Ovary (tissue), 9 donors: ENCODE data around the gene MAML2. TPM values are rescaled to one million over a fixed set of nuclear protein-coding genes. Genes with fewer than 3 reads are reported as not detected.

Experiments
- DNase-seq, 5 donors: peaks; one replicate each; pipeline ENCODE4 v3.0.0-alpha.2; 2019 to 2020
- H3K27ac ChIP-seq, 2 donors: fragments of 200-600 bp; one replicate each; pipeline versions ENCODE4 v1.5.1 to v1.8.0; 2019 to 2022
- H3K27me3 ChIP-seq: fragments of 200-600 bp; one replicate; pipeline ENCODE4 v1.8.0; 2022
- H3K36me3 ChIP-seq: fragments of 200-600 bp; sonication (generic); one replicate; pipeline ENCODE4 v1.5.1; 2019
- H3K4me1 ChIP-seq: one replicate; pipeline ENCODE4 v1.8.1; 2013; ENCODE audit warnings: mild to moderate bottlenecking, moderate library complexity; ENCODE audit not compliant: insufficient read depth
- H3K4me3 ChIP-seq: fragments of 200-600 bp; sonication (generic); one replicate; pipeline ENCODE4 v1.5.1; 2017
- H3K9me3 ChIP-seq, 2 donors: fragments of 200-600 bp in 1 of 2; sonication (generic) in 1 of 2; one replicate each; pipeline versions ENCODE4 v1.5.1 to v1.8.1; 2013 to 2019; ENCODE audit warnings: mild to moderate bottlenecking in 1 of 2, moderate library complexity in 1 of 2
- CTCF ChIP-seq, 3 donors: fragments of 450-650 bp in 2 of 3; fragments of 200-600 bp in 1 of 3; IDR thresholded peaks; one replicate each; pipeline versions ENCODE4 v1.5.1 to v1.8.0; 2016 to 2022; ENCODE audit warnings: antibody characterized with exemption in 3 of 3, mild to moderate bottlenecking in 1 of 3
- EP300 ChIP-seq: sonication (generic); formaldehyde crosslinking; IDR thresholded peaks from one replicate; pipeline ENCODE4 v1.6.1; 2017; ENCODE audit warnings: antibody characterized with exemption
- POLR2A ChIP-seq: fragments of 450-650 bp; IDR thresholded peaks from one replicate; pipeline ENCODE4 v1.6.1; 2017; ENCODE audit warnings: antibody characterized with exemption, mild to moderate bottlenecking, moderate library complexity
- WGBS, 3 donors: extraction: QIAGEN DNeasy Blood & Tissue Kit in 1 of 3; methylation state at CpG; one replicate each; pipeline versions ENCODE4 v1.1.5 to v1.1.7; 2013 to 2017; 5-methylcytosine and 5-hydroxymethylcytosine counted together
- intact Hi-C, 4 donors: fragments of 100-400 bp; cut with DNase I; formaldehyde crosslinking; loops; one replicate each; pipeline versions ENCODE4 v1.11.0 to v1.15.1; 2022 to 2023
- polyA plus RNA-seq, 2 donors: library from polyadenylated mRNA; stranded (reverse); fragments of 200-250 nt in 1 of 2; fragments of 350-450 nt in 1 of 2; fragmentation: Illumina TruSeq in 1 of 2; extraction: RNeasy Lipid Tissue Mini Kit (QIAGEN cat#74804) in 1 of 2; gene quantifications; one replicate each; pipeline ENCODE4 v1.2.3, GENCODE V29; 2013 to 2014
- total RNA-seq, 7 donors: library from RNA; depleted of rRNA in 2 of 7; stranded (reverse); fragments of >200 nt in 2 of 7; fragmentation: NEBNext Ultra II Directional in 3 of 7; extraction: Animal tissue kit (Norgen Biotek cat#: 25700) in 3 of 7; gene quantifications; one replicate each; pipeline versions ENCODE4 v1.1.0 to v1.2.4, GENCODE V29; 2016 to 2023
- donor health status: DM: no; HTN: no; CAD: no; lungs with moderate emphysema.
- donor health status: DM: no; HTN: no; CAD: no.
- donor health status: Bipolar disorder and iron deficiency.
- donor health status: DM: yes; HTN: yes; CAD: no.
- donor health status: DM: no; HTN: no; CAD: no.
- donor health status: DM: yes; HTN: yes; CAD: no.

The MAML2 gene
- total and polyA plus RNA-seq, 9 donors, result 7.3 to 17.5 (median 14.6) TPM

DNA sequence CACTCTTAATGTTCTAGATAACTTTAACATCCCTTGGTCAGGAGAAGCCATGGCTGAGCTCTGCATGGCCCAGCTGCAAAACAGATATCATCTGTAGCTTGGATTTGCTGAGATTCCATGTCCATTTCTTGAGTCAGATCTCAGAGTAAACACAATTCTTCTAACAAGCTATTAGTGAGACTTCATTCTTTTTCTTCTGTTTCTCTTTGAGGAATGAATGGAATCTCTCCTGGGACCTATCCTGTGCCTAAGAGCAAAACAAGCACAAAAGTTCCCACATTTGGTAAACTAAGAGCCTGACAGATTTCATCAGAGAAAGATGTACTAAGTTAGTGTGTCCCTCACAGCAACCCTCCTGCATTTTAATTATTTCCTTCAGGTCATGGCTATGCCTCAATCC lies 142.8 kb downstream of the MAML2 start:
- peaks cover 10% of the 10 kb centered on the region for H3K4me1 ChIP-seq
- TF ChIP-seq POLR2A, result no peak
- no peak for TF ChIP-seq EP300
- no peak for TF ChIP-seq CTCF (IDR thresholded peaks at IDR 0.05)
- H3K4me3 ChIP-seq, result no peak overlapping the region
- no peaks in the 10 kb centered on the region for H3K9me3 ChIP-seq
- DNase-seq, result no peak
- no peak overlapping the region for H3K27ac ChIP-seq
- no peaks in the 10 kb centered on the region for H3K36me3 ChIP-seq
- no peaks in the 10 kb centered on the region for H3K27me3 ChIP-seq
- intact Hi-C loops, result no loop called here

DNA sequence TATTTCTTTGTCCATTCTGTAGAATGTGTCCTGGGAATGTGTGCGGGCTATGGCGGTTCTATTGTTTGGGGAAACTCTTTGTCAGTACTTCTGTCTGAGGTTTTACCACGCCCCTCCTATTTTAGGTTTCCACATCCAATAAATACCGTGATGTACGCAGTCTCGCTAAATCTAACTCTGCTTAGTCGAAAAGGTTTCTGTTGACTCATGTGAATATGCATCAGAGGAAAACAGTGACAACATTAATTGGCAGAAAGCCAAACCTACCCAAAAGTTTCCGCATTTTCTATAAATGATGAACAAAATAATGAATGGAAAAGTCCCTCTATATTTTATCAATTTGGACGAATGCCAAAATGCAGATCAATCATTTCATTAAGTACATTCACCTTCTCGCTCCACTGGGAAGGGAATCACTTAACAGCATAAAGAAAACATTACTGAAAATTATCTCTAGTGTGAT lies 143.4 kb downstream of the MAML2 start:
- Histone ChIP-seq H3K36me3 (no peaks in the 10 kb centered on the region), H3K4me1 (peaks cover 10% of the 10 kb centered on the region), H3K27me3 (no peaks in the 10 kb centered on the region), H3K4me3 (no peak overlapping the region), H3K27ac (no peak overlapping the region), H3K9me3 (no peaks in the 10 kb centered on the region)
- 75 to 77% (median 77%) methylated on average over 10 of the region's 10 CpGs for WGBS, 3 donors
- TF ChIP-seq POLR2A (no peak), EP300 (no peak), CTCF (IDR thresholded peaks at IDR 0.05) (no peak)
- no peak for DNase-seq
- intact Hi-C loops, result no loop called here

GRCh38 chr11:96197801-96198701 lies 144.9 kb downstream of the MAML2 start:
- H3K9me3 ChIP-seq, result no peaks in the 10 kb centered on the region
- H3K27me3 ChIP-seq, result no peaks in the 10 kb centered on the region
- intact Hi-C loops, result no loop called here
- H3K27ac ChIP-seq, result no peak overlapping the region
- WGBS, 3 donors, result 95 to 98% (median 97%) methylated on average over 4 of the region's 4 CpGs
- H3K4me1 ChIP-seq, result peaks cover 7% of the 10 kb centered on the region
- no peak for DNase-seq
- no peak for TF ChIP-seq EP300
- no peak for TF ChIP-seq POLR2A
- no peak for TF ChIP-seq CTCF (IDR thresholded peaks at IDR 0.05)
- no peak overlapping the region for H3K4me3 ChIP-seq
- H3K36me3 ChIP-seq, result no peaks in the 10 kb centered on the region

GRCh38 chr11:96197103-96197502 lies 145.9 kb downstream of the MAML2 start:
- TF ChIP-seq POLR2A, result no peak
- no peak for TF ChIP-seq CTCF (IDR thresholded peaks at IDR 0.05)
- no peak for TF ChIP-seq EP300
- H3K9me3 ChIP-seq, result no peaks in the 10 kb centered on the region
- no peak for DNase-seq
- no peaks in the 10 kb centered on the region for H3K27me3 ChIP-seq
- no peak overlapping the region for H3K27ac ChIP-seq
- no peak overlapping the region for H3K4me3 ChIP-seq
- 66 to 89% (median 86%) methylated on average over 1 of the region's 1 CpG for WGBS, 3 donors
- no peaks in the 10 kb centered on the region for H3K36me3 ChIP-seq
- intact Hi-C loops, result no loop called here
- H3K4me1 ChIP-seq, result peaks cover 7% of the 10 kb centered on the region
